A673 (cell line): ENCODE data around the gene PDE9A. TPM values are rescaled to one million over a fixed set of nuclear protein-coding genes. Genes with fewer than 3 reads are reported as not detected.
A peak's percentile ranks its signal among the peaks of the same experiment; 100 is the strongest.

ENCODE experiments used
- BruUV-seq: library from RNA; stranded (reverse); fragments of 400-500 nt; replicated peaks from 2 replicates; lab custom pipeline; 2021; lab: Mats Ljungman, UMichigan
- CTCF ChIA-PET: fragments of 300-600 bp; sonication (Branson Sonifier 250); formaldehyde crosslinking; loops from one replicate; lab custom pipeline; 2022; ENCODE audit warnings: antibody characterized with exemption; lab: Charles Lee
- POLR2A ChIA-PET: fragments of 300-600 bp; sonication (Branson Sonifier 250); formaldehyde crosslinking; loops from one replicate; lab custom pipeline; 2022; ENCODE audit warnings: antibody characterized with exemption; ENCODE audit not compliant: low non-redundant PET; lab: Charles Lee
- DNase-seq: peaks from one replicate; pipeline ENCODE4 v3.0.0-alpha.2; 2015; ENCODE audit warnings: low spot score
- H3K27ac ChIP-seq: fragments of 200-600 bp; sonication (generic); 2 replicates; pipeline ENCODE4 v1.5.1; 2016; ENCODE audit warnings: mixed run types, low read depth, mild to moderate bottlenecking, mixed read lengths, antibody characterized with exemption, low read length; ENCODE audit not compliant: poor library complexity, severe bottlenecking
- H3K27me3 ChIP-seq: fragments of 200-600 bp; sonication (generic); replicated peaks from 2 replicates; pipeline ENCODE4 v1.6.1; 2017; ENCODE audit warnings: mixed run types, low read depth, mild to moderate bottlenecking, mixed read lengths, antibody characterized with exemption, low read length; ENCODE audit not compliant: insufficient read depth, poor library complexity
- H3K36me3 ChIP-seq: fragments of 200-600 bp; sonication (generic); 2 replicates; pipeline ENCODE4 v1.6.1; 2016; ENCODE audit warnings: mixed run types, mild to moderate bottlenecking, mixed read lengths, antibody characterized with exemption, low read length; ENCODE audit not compliant: insufficient read depth, poor library complexity, severe bottlenecking
- H3K4me1 ChIP-seq: fragments of 200-600 bp; sonication (generic); 2 replicates; pipeline ENCODE4 v1.6.1; 2017; ENCODE audit warnings: mixed run types, mild to moderate bottlenecking, mixed read lengths, antibody characterized with exemption, low read length; ENCODE audit not compliant: insufficient read depth, poor library complexity, severe bottlenecking
- H3K4me3 ChIP-seq: fragments of 200-600 bp; sonication (generic); 2 replicates; pipeline ENCODE4 v1.5.1; 2016; ENCODE audit warnings: low read depth, mixed run types, mild to moderate bottlenecking, mixed read lengths, low read length; ENCODE audit not compliant: poor library complexity, severe bottlenecking
- H3K9me3 ChIP-seq: fragments of 200-600 bp; sonication (generic); 2 replicates; pipeline ENCODE4 v1.6.1; 2016; ENCODE audit warnings: mixed run types, low read depth, mild to moderate bottlenecking, mixed read lengths, antibody characterized with exemption, low read length; ENCODE audit not compliant: poor library complexity, severe bottlenecking
- CTCF ChIP-seq: fragments of 300-800, 200-600 bp; sonication (generic); conservative IDR thresholded peaks from 2 replicates; pipeline ENCODE4 v1.5.1; 2017; ENCODE audit warnings: low read depth, mild to moderate bottlenecking, antibody characterized with exemption, low read length, moderate library complexity, mixed read lengths
- EZH2 ChIP-seq: fragments of 200-600 bp; sonication (generic); IDR thresholded peaks from 2 replicates; pipeline ENCODE4 v1.6.1; 2017; ENCODE audit warnings: borderline replicate concordance, low read depth, mild to moderate bottlenecking, mixed read lengths, antibody characterized with exemption, low read length; ENCODE audit not compliant: poor library complexity, severe bottlenecking
- intact Hi-C: fragments of 100-400 bp; cut with micrococcal nuclease; formaldehyde crosslinking; loops from one replicate; pipeline ENCODE4 v1.10.0; 2022; ENCODE audit not compliant: unreplicated experiment
- total RNA-seq: library from RNA; stranded (reverse); gene quantifications from 2 replicates; pipeline ENCODE4 v1.2.3, GENCODE V29; 2021

Gene PDE9A
- total RNA-seq, 1 experiment from 2014 or later = 14.3 TPM

- ChIA-PET POLR2A (no interaction called here), CTCF (no interaction called here)
- no peak overlapping the region for H3K4me3 ChIP-seq
- TF ChIP-seq CTCF (no peak), EZH2 (no peak)
- intact Hi-C loops = no loop called here
- H3K36me3 ChIP-seq = peaks cover 6% of the 10 kb centered on the region
- peaks cover 11% of the 10 kb centered on the region for H3K4me1 ChIP-seq
- no TSS peak for BruUV-seq
- DNase-seq = no peak
- H3K9me3 ChIP-seq = peaks cover 12% of the 10 kb centered on the region
- H3K27ac ChIP-seq = no peak overlapping the region
- H3K27me3 ChIP-seq = no peaks in the 10 kb centered on the region
These were observed 50.5 kb downstream of the PDE9A start for GRCh38 chr21:42703965-42704364.

- peak; percentile 29 for DNase-seq
- intact Hi-C loops = no loop called here
- Histone ChIP-seq H3K27me3 (no peaks in the 10 kb centered on the region), H3K4me1 (peaks cover 11% of the 10 kb centered on the region), H3K4me3 (no peak overlapping the region), H3K9me3 (peaks cover 12% of the 10 kb centered on the region), H3K36me3 (peaks cover 6% of the 10 kb centered on the region), H3K27ac (no peak overlapping the region)
- ChIA-PET CTCF (no interaction called here), POLR2A (interaction anchor here (0.6 kb wide), 1 partner anchor 10 kb away, joined by 9 read pairs; no protein-coding TSS in a partner anchor)
- TF ChIP-seq EZH2 (no peak), CTCF (no peak)
- no TSS peak for BruUV-seq
These were observed 51.4 kb downstream of the PDE9A start for GRCh38 chr21:42704861-42705260.

- Histone ChIP-seq H3K36me3 (peaks cover 6% of the 10 kb centered on the region), H3K9me3 (peaks cover 12% of the 10 kb centered on the region), H3K4me3 (no peak overlapping the region), H3K27ac (no peak overlapping the region), H3K27me3 (no peaks in the 10 kb centered on the region), H3K4me1 (peaks cover 11% of the 10 kb centered on the region)
- BruUV-seq = no TSS peak
- TF ChIP-seq CTCF (no peak), EZH2 (no peak)
- CTCF ChIA-PET = no interaction called here
- no peak for DNase-seq
- POLR2A ChIA-PET = no interaction called here
- intact Hi-C loops = no loop called here
These were observed 51.9 kb downstream of the PDE9A start for GRCh38 chr21:42705346-42705745.
